Measurements from ENCODE around the gene SLC66A1. TPM values are rescaled to one million over a fixed set of nuclear protein-coding genes. Genes with fewer than 3 reads are reported as not detected.
A peak's percentile ranks its signal among the peaks of the same experiment; 100 is the strongest.
"Not testable (repeated sequence)": the region's sequence is repeated elsewhere in the genome, so short reads cannot be mapped to it uniquely, and the experiment has no call there.

Gene SLC66A1, protein sequence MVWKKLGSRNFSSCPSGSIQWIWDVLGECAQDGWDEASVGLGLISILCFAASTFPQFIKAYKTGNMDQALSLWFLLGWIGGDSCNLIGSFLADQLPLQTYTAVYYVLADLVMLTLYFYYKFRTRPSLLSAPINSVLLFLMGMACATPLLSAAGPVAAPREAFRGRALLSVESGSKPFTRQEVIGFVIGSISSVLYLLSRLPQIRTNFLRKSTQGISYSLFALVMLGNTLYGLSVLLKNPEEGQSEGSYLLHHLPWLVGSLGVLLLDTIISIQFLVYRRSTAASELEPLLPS
- total RNA-seq, result 10 to 100 TPM; 24.4 to 49.6 TPM

GRCh38 chr1:19311931-19312781 is at the start of gene SLC66A1, which contains the start of gene AKR7A2:
TSS of gene SLC66A1 (plus strand) at chr1:19312326. CDS start at chr1:19317678, 5,352 bp downstream.
TSS of gene AKR7A2 (minus strand) at chr1:19312144. CDS start at chr1:19312124, 20 bp downstream.
- peak within 1 kb of the TSS; percentile 66 to 86 for H3K4me3 ChIP-seq
- peak within 1 kb of the TSS; percentile 78 to 79 for H3K27ac ChIP-seq
- peak; percentile 90 for DNase-seq (ENCODE audit: low spot score)
- H3K4me1 ChIP-seq (replicated peaks), result peaks cover 3% of the 10 kb centered on the region
- TF ChIP-seq POLR2AphosphoS5 (IDR thresholded peaks at IDR 0.05), result peak; percentile 62
- peak; percentile 91 for TF ChIP-seq POLR2A (IDR thresholded peaks at IDR 0.05)
- TF ChIP-seq, protein P1, sequence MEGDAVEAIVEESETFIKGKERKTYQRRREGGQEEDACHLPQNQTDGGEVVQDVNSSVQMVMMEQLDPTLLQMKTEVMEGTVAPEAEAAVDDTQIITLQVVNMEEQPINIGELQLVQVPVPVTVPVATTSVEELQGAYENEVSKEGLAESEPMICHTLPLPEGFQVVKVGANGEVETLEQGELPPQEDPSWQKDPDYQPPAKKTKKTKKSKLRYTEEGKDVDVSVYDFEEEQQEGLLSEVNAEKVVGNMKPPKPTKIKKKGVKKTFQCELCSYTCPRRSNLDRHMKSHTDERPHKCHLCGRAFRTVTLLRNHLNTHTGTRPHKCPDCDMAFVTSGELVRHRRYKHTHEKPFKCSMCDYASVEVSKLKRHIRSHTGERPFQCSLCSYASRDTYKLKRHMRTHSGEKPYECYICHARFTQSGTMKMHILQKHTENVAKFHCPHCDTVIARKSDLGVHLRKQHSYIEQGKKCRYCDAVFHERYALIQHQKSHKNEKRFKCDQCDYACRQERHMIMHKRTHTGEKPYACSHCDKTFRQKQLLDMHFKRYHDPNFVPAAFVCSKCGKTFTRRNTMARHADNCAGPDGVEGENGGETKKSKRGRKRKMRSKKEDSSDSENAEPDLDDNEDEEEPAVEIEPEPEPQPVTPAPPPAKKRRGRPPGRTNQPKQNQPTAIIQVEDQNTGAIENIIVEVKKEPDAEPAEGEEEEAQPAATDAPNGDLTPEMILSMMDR (IDR thresholded peaks at IDR 0.05), result peak in 2 of 4 experiments; percentile 48 to 56
- no peaks in the 10 kb centered on the region for H3K9me3 ChIP-seq
- H3K27me3 ChIP-seq (replicated peaks; ENCODE audit: insufficient read depth), result no peaks in the 10 kb centered on the region
- WGBS, result 1% methylated on average over 61 of the region's 105 CpGs
- intact Hi-C loops (cut with DNase I), result no loop called here
- H3K36me3 ChIP-seq, result peaks cover 0 to 9% of the 10 kb centered on the region in 2 donors

- H3K9me3 ChIP-seq, result no peaks in the 10 kb centered on the region
- H3K4me3 ChIP-seq, result no peak overlapping the region
- no peak for DNase-seq (ENCODE audit: low spot score)
- TF ChIP-seq, protein P1 (IDR thresholded peaks at IDR 0.05), result no peak
- no peak for TF ChIP-seq POLR2AphosphoS5 (IDR thresholded peaks at IDR 0.05)
- TF ChIP-seq POLR2A (IDR thresholded peaks at IDR 0.05), result no peak
- H3K27ac ChIP-seq, result no peak overlapping the region
- H3K4me1 ChIP-seq (replicated peaks), result no peaks in the 10 kb centered on the region
- WGBS, result 72% methylated on average over 5 of the region's 5 CpGs
- intact Hi-C loops (cut with DNase I), result no loop called here
- no peaks in the 10 kb centered on the region for H3K27me3 ChIP-seq (replicated peaks; ENCODE audit: insufficient read depth)
- H3K36me3 ChIP-seq, result peaks cover 3 to 11% of the 10 kb centered on the region in 2 donors
Measured at GRCh38 chr1:19262744-19263143, 49.4 kb upstream of the SLC66A1 start.

GRCh38 chr1:19268445-19268844 is 43.7 kb upstream of the SLC66A1 start:
- H3K4me1 ChIP-seq (replicated peaks), result no peaks in the 10 kb centered on the region
- H3K27me3 ChIP-seq (replicated peaks; ENCODE audit: insufficient read depth), result no peaks in the 10 kb centered on the region
- no peak for DNase-seq (ENCODE audit: low spot score)
- intact Hi-C loops (cut with DNase I), result no loop called here
- H3K27ac ChIP-seq, result no peak overlapping the region
- H3K4me3 ChIP-seq, result no peak overlapping the region
- H3K36me3 ChIP-seq, result no peaks in the 10 kb centered on the region
- no peaks in the 10 kb centered on the region for H3K9me3 ChIP-seq
- WGBS, result 81% methylated on average over 11 of the region's 11 CpGs
- TF ChIP-seq, protein P1 (IDR thresholded peaks at IDR 0.05), result no peak
- TF ChIP-seq POLR2AphosphoS5 (IDR thresholded peaks at IDR 0.05), result no peak
- TF ChIP-seq POLR2A (IDR thresholded peaks at IDR 0.05), result no peak

GRCh38 chr1:19269427-19270342 is 42.4 kb upstream of the SLC66A1 start:
- 85% methylated on average over 9 of the region's 9 CpGs for WGBS
- H3K4me3 ChIP-seq; H3K27me3 ChIP-seq (replicated peaks; ENCODE audit: insufficient read depth); H3K4me1 ChIP-seq (replicated peaks); intact Hi-C loops (cut with DNase I); H3K9me3 ChIP-seq; H3K36me3 ChIP-seq; H3K27ac ChIP-seq; DNase-seq (ENCODE audit: low spot score): not testable (repeated sequence)

- intact Hi-C loops (cut with DNase I); H3K4me3 ChIP-seq; DNase-seq (ENCODE audit: low spot score): not testable (repeated sequence)
Measured at GRCh38 chr1:19270343-19270730, 41.8 kb upstream of the SLC66A1 start.

More at GRCh38 chr1:19270343-19270730, 41.8 kb upstream of the SLC66A1 start:
- not testable (repeated sequence) for H3K4me1 ChIP-seq (replicated peaks); H3K9me3 ChIP-seq; H3K27me3 ChIP-seq (replicated peaks; ENCODE audit: insufficient read depth); H3K27ac ChIP-seq; H3K36me3 ChIP-seq
- WGBS, result 96% methylated on average over 6 of the region's 6 CpGs

All from prostate gland (tissue), 2 donors.